Small intestine (tissue), 7 donors: ENCODE measurements around the gene GMDS. TPM values are rescaled to one million over a fixed set of nuclear protein-coding genes. Genes with fewer than 3 reads are reported as not detected.
A peak's percentile ranks its signal among the peaks of the same experiment; 100 is the strongest.

Source experiments
- DNase-seq, 2 donors: peaks; one replicate each; pipeline versions ENCODE4 v3.0.0 to v3.0.0-alpha.2; 2013
- FAIRE-seq: peaks from 2 replicates; lab custom pipeline; 2012; peaks lifted over from hg19 to GRCh38; lab: Jason Lieb, UNC
- H3K27ac ChIP-seq, 3 donors: one replicate each; pipeline ENCODE4 v1.5.1; 2013; ENCODE audit warnings: low read length in 2 of 3, mild to moderate bottlenecking in 2 of 3, control low read depth in 1 of 3, inconsistent platforms in 1 of 3, low read depth in 1 of 3, moderate library complexity in 1 of 3
- H3K27me3 ChIP-seq, 3 donors: one replicate each; pipeline ENCODE4 v1.6.1; 2013; ENCODE audit warnings: low read length in 3 of 3, inconsistent platforms in 1 of 3; ENCODE audit not compliant: control insufficient read depth in 3 of 3, insufficient read depth in 3 of 3
- H3K36me3 ChIP-seq, 3 donors: one replicate each; pipeline ENCODE4 v1.6.1; 2013; ENCODE audit warnings: low read length in 3 of 3, inconsistent platforms in 1 of 3, low read depth in 1 of 3, mild to moderate bottlenecking in 1 of 3, moderate library complexity in 1 of 3; ENCODE audit not compliant: control insufficient read depth in 3 of 3, insufficient read depth in 2 of 3
- H3K4me1 ChIP-seq, 3 donors: one replicate each; pipeline ENCODE4 v1.6.1; 2013; ENCODE audit warnings: low read length in 2 of 3, inconsistent platforms in 1 of 3, low read depth in 1 of 3, mild to moderate bottlenecking in 1 of 3, moderate library complexity in 1 of 3; ENCODE audit not compliant: control insufficient read depth in 3 of 3, insufficient read depth in 2 of 3
- H3K4me3 ChIP-seq, 3 donors: one replicate each; pipeline ENCODE4 v1.5.1; 2013; ENCODE audit warnings: low read length in 3 of 3, control low read depth in 1 of 3, inconsistent platforms in 1 of 3, low read depth in 1 of 3, mild to moderate bottlenecking in 1 of 3, moderate library complexity in 1 of 3
- H3K9me3 ChIP-seq, 2 donors: one replicate each; pipeline ENCODE4 v1.6.1; 2013; ENCODE audit warnings: low read depth in 1 of 2, low read length in 1 of 2; ENCODE audit not compliant: control insufficient read depth in 2 of 2, insufficient read depth in 1 of 2
- WGBS, 3 donors: extraction: QIAGEN DNeasy Blood & Tissue Kit; methylation state at CpG; one replicate each; pipeline ENCODE4 v1.1.7; 2013; 5-methylcytosine and 5-hydroxymethylcytosine counted together
- polyA plus RNA-seq, 4 donors: library from polyadenylated mRNA; stranded (reverse) in 3 of 4; unstranded in 1 of 4; fragments of 200-250 nt in 3 of 4; fragments of 120-200 nt in 1 of 4; gene quantifications; one replicate each; pipeline versions ENCODE4 v1.2.1 to v1.2.3, GENCODE V29; 2013
- donor health status: healthy with polysubstance abuse.
- donor health status: control.
- donor health status: control.
- donor health status: Bipolar disorder and iron deficiency.
- donor health status: healthy.

GMDS gene
- polyA plus RNA-seq, 4 donors: 64.5 to 243 (median 200) TPM

- H3K4me1 ChIP-seq: no peaks in the 10 kb centered on the region
- peaks cover 0 to 3% of the 10 kb centered on the region in 2 donors for H3K9me3 ChIP-seq
- 40 to 52% (median 48%) methylated on average over 1 of the region's 1 CpG for WGBS, 3 donors
- H3K27ac ChIP-seq: no peak overlapping the region
- no peak overlapping the region for H3K4me3 ChIP-seq
- H3K27me3 ChIP-seq: no peaks in the 10 kb centered on the region
- FAIRE-seq (no peak), DNase-seq (no peak)
- H3K36me3 ChIP-seq: peaks cover 0 to 2% (median 0%) of the 10 kb centered on the region in 3 donors
Measured at GRCh38 chr6:1986454-1987243, 258.8 kb downstream of the GMDS start.

- FAIRE-seq (no peak), DNase-seq (no peak)
- Histone ChIP-seq H3K27me3 (no peaks in the 10 kb centered on the region), H3K9me3 (peaks cover 0 to 7% of the 10 kb centered on the region in 2 donors), H3K4me3 (no peak overlapping the region), H3K4me1 (no peaks in the 10 kb centered on the region), H3K36me3 (no peaks in the 10 kb centered on the region), H3K27ac (no peak overlapping the region)
- 94 to 99% (median 97%) methylated on average over 3 of the region's 3 CpGs for WGBS, 3 donors
Measured at GRCh38 chr6:1984346-1984994, 260.9 kb downstream of the GMDS start.

- H3K9me3 ChIP-seq: peaks cover 0 to 7% of the 10 kb centered on the region in 2 donors
- H3K4me1 ChIP-seq: no peaks in the 10 kb centered on the region
- no peak for FAIRE-seq
- H3K4me3 ChIP-seq: no peak overlapping the region
- no peak overlapping the region for H3K27ac ChIP-seq
- H3K36me3 ChIP-seq: no peaks in the 10 kb centered on the region
- H3K27me3 ChIP-seq: no peaks in the 10 kb centered on the region
- WGBS, 3 donors: 97 to 100% (median 100%) methylated on average over 1 of the region's 1 CpG
- DNase-seq: no peak
Measured at GRCh38 chr6:1983850-1984249, 261.6 kb downstream of the GMDS start.

GRCh38 chr6:1972962-1973361 is 272.4 kb downstream of the GMDS start:
- Histone ChIP-seq H3K4me1 (peaks cover 0 to 2% (median 0%) of the 10 kb centered on the region in 3 donors), H3K27me3 (no peaks in the 10 kb centered on the region), H3K4me3 (no peak overlapping the region), H3K36me3 (peaks cover 0 to 2% (median 0%) of the 10 kb centered on the region in 3 donors), H3K27ac (no peak overlapping the region), H3K9me3 (no peaks in the 10 kb centered on the region)
- FAIRE-seq (no peak), DNase-seq (no peak)
- WGBS, 3 donors: 94 to 96% (median 96%) methylated on average over 3 of the region's 3 CpGs

GRCh38 chr6:1971612-1972011 is 273.8 kb downstream of the GMDS start:
- FAIRE-seq (no peak), DNase-seq (no peak)
- no peak overlapping the region for H3K4me3 ChIP-seq
- no peaks in the 10 kb centered on the region for H3K9me3 ChIP-seq
- 77 to 90% (median 79%) methylated on average over 5 of the region's 5 CpGs for WGBS, 3 donors
- peaks cover 0 to 2% (median 0%) of the 10 kb centered on the region in 3 donors for H3K4me1 ChIP-seq
- no peaks in the 10 kb centered on the region for H3K27me3 ChIP-seq
- H3K27ac ChIP-seq: no peak overlapping the region
- no peaks in the 10 kb centered on the region for H3K36me3 ChIP-seq

- Histone ChIP-seq H3K27me3 (no peaks in the 10 kb centered on the region), H3K36me3 (peaks cover 0 to 3% (median 0%) of the 10 kb centered on the region in 3 donors), H3K4me3 (no peak overlapping the region), H3K4me1 (peaks cover 0 to 2% (median 0%) of the 10 kb centered on the region in 3 donors), H3K27ac (no peak overlapping the region), H3K9me3 (no peaks in the 10 kb centered on the region)
- WGBS, 3 donors: 22 to 51% (median 42%) methylated on average over 8 of the region's 8 CpGs
- FAIRE-seq: no peak
- DNase-seq: peak; percentile 9 to 16
Measured at GRCh38 chr6:1970151-1970561, 275.2 kb downstream of the GMDS start.

- Histone ChIP-seq H3K27ac (no peak overlapping the region), H3K4me3 (no peak overlapping the region), H3K27me3 (no peaks in the 10 kb centered on the region), H3K4me1 (peaks cover 0 to 2% (median 0%) of the 10 kb centered on the region in 3 donors), H3K9me3 (no peaks in the 10 kb centered on the region), H3K36me3 (peaks cover 0 to 3% (median under 1%) of the 10 kb centered on the region in 3 donors)
- FAIRE-seq (no peak), DNase-seq (no peak)
- WGBS, 3 donors: 93 to 96% (median 96%) methylated on average over 5 of the region's 5 CpGs
Measured at GRCh38 chr6:1966713-1967112, 278.7 kb downstream of the GMDS start.

GRCh38 chr6:1965596-1966224 is 279.7 kb downstream of the GMDS start:
- Histone ChIP-seq H3K9me3 (no peaks in the 10 kb centered on the region), H3K4me1 (peaks cover 0 to 2% (median 0%) of the 10 kb centered on the region in 3 donors), H3K36me3 (peaks cover 1 to 4% (median 3%) of the 10 kb centered on the region in 3 donors), H3K4me3 (no peak overlapping the region), H3K27ac (no peak overlapping the region), H3K27me3 (no peaks in the 10 kb centered on the region)
- WGBS, 3 donors: 77 to 86% (median 85%) methylated on average over 6 of the region's 6 CpGs
- FAIRE-seq (no peak), DNase-seq (no peak)
